Peyer's patch (tissue), 4 donors: ENCODE measurements around the gene ATP11A. TPM values are rescaled to one million over a fixed set of nuclear protein-coding genes. Genes with fewer than 3 reads are reported as not detected.

Source experiments
- DNase-seq, 3 donors: peaks; one replicate each; pipeline ENCODE4 v3.0.0-alpha.2; 2017 to 2019
- H3K27ac ChIP-seq, 4 donors: fragments of 200-600 bp; sonication (generic); one replicate each; pipeline ENCODE4 v1.5.1; 2016 to 2019
- H3K27me3 ChIP-seq, 2 donors: fragments of 200-600 bp; sonication (generic); one replicate each; pipeline ENCODE4 v1.5.1; 2019
- H3K36me3 ChIP-seq, 3 donors: fragments of 200-600 bp; sonication (generic); one replicate each; pipeline ENCODE4 v1.5.1; 2016 to 2019
- H3K4me1 ChIP-seq, 4 donors: fragments of 200-600 bp; sonication (generic); one replicate each; pipeline ENCODE4 v1.5.1; 2016 to 2019
- H3K4me3 ChIP-seq, 4 donors: fragments of 200-600 bp; sonication (generic); 1 replicate in 3 of 4; 2 replicates in 1 of 4; pipeline ENCODE4 v1.5.1; 2016 to 2019; ENCODE audit warnings: mild to moderate bottlenecking in 1 of 4
- H3K9me3 ChIP-seq, 4 donors: fragments of 200-600 bp; sonication (generic); one replicate each; pipeline ENCODE4 v1.5.1; 2016 to 2019; ENCODE audit warnings: mild to moderate bottlenecking in 1 of 4
- CTCF ChIP-seq, 6 experiments: fragments of 450-650 bp in 4 of 6; fragments of 200-600 bp in 2 of 6; sonication (generic) in 1 of 6; IDR thresholded peaks; one replicate each; pipeline ENCODE4 v1.5.1; 2017 to 2019; ENCODE audit warnings: antibody characterized with exemption in 6 of 6, mild to moderate bottlenecking in 3 of 6, moderate library complexity in 1 of 6
- POLR2A ChIP-seq, 2 donors: fragments of 450-650 bp; IDR thresholded peaks; one replicate each; pipeline ENCODE4 v1.5.1; 2017; ENCODE audit warnings: antibody characterized with exemption in 2 of 2, mild to moderate bottlenecking in 2 of 2, moderate library complexity in 2 of 2
- total RNA-seq, 4 donors: library from RNA; depleted of rRNA; stranded (reverse); fragments of >200 nt; gene quantifications; one replicate each; pipeline ENCODE4 v1.1.0, GENCODE V29; 2016

The ATP11A gene
- total RNA-seq, 4 donors from 2014 or later, result 33.1 to 64.2 (median 53.7) TPM

- Histone ChIP-seq H3K4me3 (no peak overlapping the region), H3K9me3 (no peaks in the 10 kb centered on the region), H3K4me1 (no peaks in the 10 kb centered on the region), H3K27ac (no peak overlapping the region), H3K36me3 (peaks cover 0 to 15% (median 0%) of the 10 kb centered on the region in 3 donors), H3K27me3 (no peaks in the 10 kb centered on the region)
- no peak for TF ChIP-seq CTCF (IDR thresholded peaks at IDR 0.05)
- no peak for TF ChIP-seq POLR2A (IDR thresholded peaks at IDR 0.05)
- no peak for DNase-seq
These were observed 101.2 kb downstream of the ATP11A start for GRCh38 chr13:112790735-112791641.

GRCh38 chr13:112791663-112792440 is 102.0 kb downstream of the ATP11A start:
- DNase-seq, result no peak
- peaks cover 0 to 11% (median 0%) of the 10 kb centered on the region in 3 donors for H3K36me3 ChIP-seq
- H3K9me3 ChIP-seq, result no peaks in the 10 kb centered on the region
- H3K27ac ChIP-seq, result no peak overlapping the region
- no peaks in the 10 kb centered on the region for H3K4me1 ChIP-seq
- H3K4me3 ChIP-seq, result no peak overlapping the region
- H3K27me3 ChIP-seq, result no peaks in the 10 kb centered on the region
- TF ChIP-seq CTCF (IDR thresholded peaks at IDR 0.05), result no peak
- TF ChIP-seq POLR2A (IDR thresholded peaks at IDR 0.05), result no peak

- Histone ChIP-seq H3K36me3 (peaks cover 0 to 11% (median 0%) of the 10 kb centered on the region in 3 donors), H3K4me1 (no peaks in the 10 kb centered on the region), H3K27ac (no peak overlapping the region), H3K27me3 (no peaks in the 10 kb centered on the region), H3K4me3 (no peak overlapping the region), H3K9me3 (no peaks in the 10 kb centered on the region)
- DNase-seq, result no peak
- TF ChIP-seq CTCF (IDR thresholded peaks at IDR 0.05) (no peak), POLR2A (IDR thresholded peaks at IDR 0.05) (no peak)
These were observed 102.7 kb downstream of the ATP11A start for GRCh38 chr13:112792511-112792910.

GRCh38 chr13:112793545-112794445 is 104.0 kb downstream of the ATP11A start:
- no peak for TF ChIP-seq POLR2A (IDR thresholded peaks at IDR 0.05)
- TF ChIP-seq CTCF (IDR thresholded peaks at IDR 0.05), result no peak
- Histone ChIP-seq H3K27me3 (no peaks in the 10 kb centered on the region), H3K27ac (no peak overlapping the region), H3K4me1 (no peaks in the 10 kb centered on the region), H3K9me3 (no peaks in the 10 kb centered on the region), H3K4me3 (no peak overlapping the region), H3K36me3 (no peaks in the 10 kb centered on the region)
- DNase-seq, result peak in 1 of 3 donors; percentile 41

GRCh38 chr13:112795277-112795676 is 105.4 kb downstream of the ATP11A start:
- Histone ChIP-seq H3K27me3 (no peaks in the 10 kb centered on the region), H3K4me1 (no peaks in the 10 kb centered on the region), H3K36me3 (no peaks in the 10 kb centered on the region), H3K9me3 (no peaks in the 10 kb centered on the region), H3K27ac (no peak overlapping the region), H3K4me3 (no peak overlapping the region)
- DNase-seq, result no peak
- TF ChIP-seq POLR2A (IDR thresholded peaks at IDR 0.05) (no peak), CTCF (IDR thresholded peaks at IDR 0.05) (no peak)
